HepG2 (cell line): Measurements from ENCODE around the gene SLC45A1. TPM values are rescaled to one million over a fixed set of nuclear protein-coding genes. Genes with fewer than 3 reads are reported as not detected.

ENCODE experiments used
- MLXIP ChIP-seq: sonication (generic); formaldehyde crosslinking; IDR thresholded peaks from 2 replicates; pipeline ENCODE4 v1.9.0; 2021; ENCODE audit warnings: missing genetic modification reagents, borderline replicate concordance
- MXD3 ChIP-seq: IDR thresholded peaks from 2 replicates; pipeline ENCODE4 v1.6.1; 2016; ENCODE audit warnings: mild to moderate bottlenecking, missing biosample characterization, missing genetic modification reagents
- PHB2 ChIP-seq: fragments of 450-650 bp; IDR thresholded peaks from 2 replicates; pipeline ENCODE4 v1.6.1; 2018; ENCODE audit not compliant: partially characterized antibody
- RBAK ChIP-seq: sonication (generic); formaldehyde crosslinking; IDR thresholded peaks from 2 replicates; pipeline ENCODE4 v1.5.1; 2020; ENCODE audit warnings: mild to moderate bottlenecking, missing genetic modification reagents
- RXRB ChIP-seq: IDR thresholded peaks from 2 replicates; pipeline ENCODE4 v1.6.1; 2016; ENCODE audit warnings: borderline replicate concordance, missing genetic modification reagents, missing compliant biosample characterization
- SAP130 ChIP-seq: IDR thresholded peaks from 2 replicates; pipeline ENCODE4 v1.6.1; 2016; ENCODE audit warnings: low read depth
- SNAPC4 ChIP-seq: sonication (generic); formaldehyde crosslinking; IDR thresholded peaks from 2 replicates; pipeline ENCODE4 v1.4.0; 2020; ENCODE audit warnings: mild to moderate bottlenecking, missing genetic modification reagents
- ZBTB40 ChIP-seq, 2 experiments: fragments of 450-650 bp in 1 of 2; sonication (generic) in 1 of 2; formaldehyde crosslinking in 1 of 2; IDR thresholded peaks; 2 replicates each; pipeline versions ENCODE4 v1.6.1 to v1.8.0; 2016 to 2022; ENCODE audit warnings: antibody characterized with exemption in 1 of 2, mild to moderate bottlenecking in 1 of 2, missing genetic modification reagents in 1 of 2
- ZBTB42 ChIP-seq: sonication (generic); formaldehyde crosslinking; IDR thresholded peaks from 2 replicates; pipeline ENCODE4 v1.5.0; 2020; ENCODE audit warnings: mild to moderate bottlenecking, missing genetic modification reagents
- ZNF691 ChIP-seq: sonication (generic); formaldehyde crosslinking; IDR thresholded peaks from 2 replicates; pipeline ENCODE4 v1.4.0; 2020; ENCODE audit warnings: missing genetic modification reagents, low read depth, mild to moderate bottlenecking, borderline replicate concordance
- polyA plus RNA-seq, 8 experiments: library from polyadenylated mRNA; depleted of rRNA in 3 of 8; stranded (reverse) in 7 of 8; unstranded in 1 of 8; fragments of >200 nt; fragmentation: Illumina TruSeq in 4 of 8; extraction: Trizol in 4 of 8; gene quantifications; 2 replicates each; pipeline versions ENCODE4 v1.2.1 to v1.2.3, GENCODE V29; 2011 to 2016; ENCODE audit warnings: low read depth in 4 of 8, missing spikeins in 1 of 8, mixed read lengths in 1 of 8; ENCODE audit not compliant: insufficient read depth in 1 of 8
- total RNA-seq, 5 experiments: library from RNA; depleted of rRNA; stranded (reverse); fragments of >200 nt; fragmentation: Illumina TruSeq; extraction: Trizol; gene quantifications; 2 replicates each; pipeline ENCODE4 v1.2.3, GENCODE V29; 2016; ENCODE audit warnings: low read depth in 1 of 5

The SLC45A1 gene
- total and polyA plus RNA-seq, 2 of the 13 experiments (the other 11 are each of a cell fraction or from before 2014, with no cell fraction given) = not detected

- no peak for TF ChIP-seq SNAPC4
- TF ChIP-seq MXD3 (CRISPR knock-in tag) = no peak
- TF ChIP-seq SAP130 (CRISPR knock-in tag) = peak; percentile 65
- 0 out of 2 replicates have a peak, but pooled peaks have one; percentile 27 for TF ChIP-seq RXRB (CRISPR knock-in tag)
- TF ChIP-seq ZBTB40 (IDR thresholded peaks at IDR 0.05) = no peak
- no peak for TF ChIP-seq ZBTB40 (CRISPR knock-in tag; IDR thresholded peaks at IDR 0.05)
- no peak for TF ChIP-seq MLXIP
- TF ChIP-seq PHB2 = no peak
- TF ChIP-seq RBAK (CRISPR knock-in tag) = no peak
- TF ChIP-seq ZBTB42 (CRISPR knock-in tag) = no peak
- TF ChIP-seq ZNF691 (CRISPR knock-in tag) = no peak
Observed at GRCh38 chr1:8343464-8344001, 25.6 kb downstream of the SLC45A1 start (continued).
